Putamen (tissue), 1 donor: ENCODE measurements around the gene PCDHA2.
A peak's percentile ranks its signal among the peaks of the same experiment; 100 is the strongest.
"Not testable (repeated sequence)": the region's sequence is repeated elsewhere in the genome, so short reads cannot be mapped to it uniquely, and the experiment has no call there.

Source experiments
- DNase-seq: peaks from one replicate; pipeline ENCODE4 v3.0.0-alpha.2; 2016; ENCODE audit warnings: low spot score

PCDHA2 gene

GRCh38 chr5:140794595-140795258 lies at the start of gene PCDHA2:
TSS of gene PCDHA2 (plus strand) at chr5:140794852.
- DNase-seq: no peak

DNA sequence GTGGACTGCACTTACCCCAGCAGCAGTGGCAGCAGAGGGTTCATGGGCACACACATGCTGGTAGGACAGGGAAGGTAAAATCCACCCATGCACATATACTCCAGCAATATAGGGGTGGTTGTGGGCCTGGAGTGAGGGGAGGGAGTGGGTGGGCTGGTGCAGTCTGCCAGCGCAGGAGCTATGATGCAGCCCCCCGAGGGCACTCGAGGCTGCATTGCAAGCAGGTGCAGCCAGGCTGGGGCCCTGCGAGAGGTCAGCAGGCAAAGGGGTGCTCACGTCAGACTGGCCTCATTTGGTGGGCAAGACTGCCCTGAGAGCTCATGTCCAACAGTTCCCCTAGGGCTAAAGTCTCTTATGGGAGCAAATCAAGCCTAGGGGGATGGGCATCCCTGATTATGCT lies 41.1 kb upstream of the PCDHA2 start:
- DNase-seq: no peak

GRCh38 chr5:140764177-140764973 lies 30.3 kb upstream of the PCDHA2 start:
- DNase-seq: no peak

GRCh38 chr5:140767444-140767843 lies 27.2 kb upstream of the PCDHA2 start:
- no peak for DNase-seq

- no peak for DNase-seq
Measured at GRCh38 chr5:140780512-140780911, 14.1 kb upstream of the PCDHA2 start.

GRCh38 chr5:140785905-140786686 lies 8.6 kb upstream of the PCDHA2 start, which contains the start of gene PCDHA1:
TSS of gene PCDHA1 (plus strand) at chr5:140786140.
- DNase-seq: no peak

GRCh38 chr5:140787422-140787821 lies 7.2 kb upstream of the PCDHA2 start:
- DNase-seq: not testable (repeated sequence)

GRCh38 chr5:140787849-140788504 lies 6.7 kb upstream of the PCDHA2 start:
- not testable (repeated sequence) for DNase-seq

DNA sequence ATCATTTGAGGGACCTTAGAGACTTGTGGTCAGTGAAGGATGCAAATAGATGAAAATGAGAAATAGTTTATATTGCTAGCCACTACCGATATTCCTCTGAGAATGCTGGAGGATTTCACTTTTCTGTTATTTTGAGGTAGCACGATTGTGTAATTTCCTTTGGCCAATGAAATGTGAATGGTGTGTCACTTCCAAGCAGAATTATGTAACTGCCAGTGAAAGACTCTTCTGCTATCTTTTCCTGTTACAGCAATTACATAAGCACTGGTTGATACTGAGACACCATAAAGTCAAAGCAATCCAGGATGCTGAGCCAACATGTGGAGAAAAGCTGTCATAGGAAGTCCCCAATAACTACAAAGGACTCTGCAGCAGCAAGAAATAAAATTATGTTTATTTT lies 3.6 kb upstream of the PCDHA2 start:
- DNase-seq: no peak

GRCh38 chr5:140795259-140795641 lies 598 bp downstream of the PCDHA2 start:
- no peak for DNase-seq

DNA sequence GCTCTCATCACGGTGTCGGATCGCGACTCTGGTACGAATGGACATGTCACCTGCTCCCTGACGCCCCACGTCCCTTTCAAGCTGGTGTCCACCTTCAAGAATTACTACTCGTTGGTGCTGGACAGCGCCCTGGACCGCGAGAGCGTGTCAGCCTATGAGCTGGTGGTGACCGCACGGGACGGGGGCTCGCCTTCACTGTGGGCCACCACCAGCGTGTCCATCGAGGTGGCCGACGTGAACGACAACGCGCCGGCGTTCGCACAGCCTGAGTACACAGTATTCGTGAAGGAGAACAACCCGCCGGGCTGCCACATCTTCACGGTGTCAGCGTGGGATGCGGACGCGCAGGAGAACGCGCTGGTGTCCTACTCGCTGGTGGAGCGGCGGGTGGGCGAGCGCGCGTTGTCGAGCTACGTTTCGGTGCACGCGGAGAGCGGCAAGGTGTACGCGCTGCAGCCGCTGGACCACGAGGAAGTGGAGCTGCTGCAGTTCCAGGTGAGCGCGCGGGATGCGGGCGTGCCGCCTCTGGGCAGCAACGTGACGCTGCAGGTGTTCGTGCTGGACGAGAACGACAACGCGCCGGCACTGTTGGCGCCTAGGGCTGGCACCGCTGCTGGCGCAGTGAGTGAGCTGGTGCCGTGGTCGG lies 1.5 kb downstream of the PCDHA2 start:
- DNase-seq: not testable (repeated sequence)

DNA sequence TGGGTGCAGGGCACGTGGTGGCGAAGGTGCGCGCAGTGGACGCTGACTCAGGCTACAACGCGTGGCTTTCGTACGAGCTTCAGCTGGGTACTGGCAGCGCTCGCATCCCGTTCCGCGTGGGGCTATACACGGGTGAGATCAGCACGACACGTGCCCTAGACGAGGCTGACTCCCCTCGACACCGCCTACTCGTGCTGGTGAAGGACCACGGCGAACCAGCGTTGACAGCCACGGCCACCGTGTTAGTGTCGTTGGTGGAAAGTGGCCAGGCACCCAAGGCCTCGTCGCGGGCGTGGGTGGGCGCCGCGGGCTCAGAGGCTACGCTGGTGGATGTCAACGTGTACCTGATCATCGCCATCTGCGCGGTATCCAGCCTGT lies 2.1 kb downstream of the PCDHA2 start:
- no peak for DNase-seq

DNA sequence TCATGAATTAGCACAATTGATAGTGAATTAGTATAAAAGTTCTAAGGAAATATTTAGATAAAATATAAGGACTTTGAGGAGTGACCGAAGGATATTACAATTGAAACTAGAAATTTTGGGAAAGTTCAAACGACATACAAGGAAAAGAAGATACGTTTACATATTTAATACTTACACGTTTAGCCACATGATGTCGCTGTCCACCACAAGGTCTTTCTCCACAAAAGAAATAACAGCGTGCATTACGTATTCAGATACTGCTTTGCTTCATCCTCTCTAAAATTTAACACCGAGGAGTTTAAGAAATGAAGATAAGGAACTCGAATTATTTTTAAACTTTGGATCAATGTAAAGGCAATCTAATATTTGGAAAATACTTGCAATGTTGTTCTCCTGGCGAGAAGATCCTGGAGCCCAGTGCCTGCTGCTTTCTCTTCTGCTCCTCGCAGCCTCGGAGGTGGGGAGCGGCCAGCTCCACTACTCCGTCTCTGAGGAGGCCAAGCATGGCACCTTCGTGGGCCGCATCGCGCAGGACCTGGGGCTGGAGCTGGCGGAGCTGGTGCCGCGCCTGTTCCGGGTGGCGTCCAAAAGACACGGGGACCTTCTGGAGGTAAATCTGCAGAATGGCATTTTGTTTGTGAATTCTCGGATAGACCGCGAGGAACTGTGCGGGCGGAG lies 6.3 kb downstream of the PCDHA2 start, which contains the start of gene PCDHA3:
TSS of gene PCDHA3 (plus strand) at position 242 of the 678 bp plus-strand sequence.
- DNase-seq: peak; percentile 42

DNA sequence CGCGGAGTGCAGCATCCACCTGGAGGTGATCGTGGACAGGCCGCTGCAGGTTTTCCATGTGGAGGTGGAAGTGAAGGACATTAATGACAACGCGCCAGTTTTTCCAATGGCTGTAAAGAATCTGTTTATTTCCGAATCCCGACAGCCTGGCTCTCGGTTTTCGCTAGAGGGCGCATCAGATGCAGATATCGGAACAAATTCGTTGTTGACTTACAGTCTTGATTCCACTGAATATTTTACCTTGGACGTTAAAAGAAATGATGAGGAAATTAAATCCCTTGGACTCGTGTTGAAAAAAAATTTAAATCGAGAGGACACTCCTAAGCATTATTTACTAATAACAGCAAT lies 6.8 kb downstream of the PCDHA2 start:
- peak; percentile 28 for DNase-seq

DNA sequence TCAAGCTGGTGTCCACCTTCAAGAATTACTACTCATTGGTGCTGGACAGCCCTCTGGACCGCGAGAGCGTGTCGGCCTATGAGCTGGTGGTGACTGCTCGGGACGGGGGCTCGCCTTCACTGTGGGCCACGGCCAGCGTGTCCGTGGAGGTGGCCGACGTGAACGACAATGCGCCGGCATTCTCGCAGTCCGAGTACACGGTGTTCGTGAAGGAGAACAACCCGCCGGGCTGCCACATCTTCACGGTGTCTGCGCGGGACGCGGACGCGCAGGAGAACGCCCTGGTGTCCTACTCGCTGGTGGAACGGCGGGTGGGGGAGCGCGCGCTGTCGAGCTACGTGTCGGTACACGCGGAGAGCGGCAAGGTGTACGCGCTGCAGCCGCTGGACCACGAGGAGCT lies 7.7 kb downstream of the PCDHA2 start:
- DNase-seq: not testable (repeated sequence)

DNA sequence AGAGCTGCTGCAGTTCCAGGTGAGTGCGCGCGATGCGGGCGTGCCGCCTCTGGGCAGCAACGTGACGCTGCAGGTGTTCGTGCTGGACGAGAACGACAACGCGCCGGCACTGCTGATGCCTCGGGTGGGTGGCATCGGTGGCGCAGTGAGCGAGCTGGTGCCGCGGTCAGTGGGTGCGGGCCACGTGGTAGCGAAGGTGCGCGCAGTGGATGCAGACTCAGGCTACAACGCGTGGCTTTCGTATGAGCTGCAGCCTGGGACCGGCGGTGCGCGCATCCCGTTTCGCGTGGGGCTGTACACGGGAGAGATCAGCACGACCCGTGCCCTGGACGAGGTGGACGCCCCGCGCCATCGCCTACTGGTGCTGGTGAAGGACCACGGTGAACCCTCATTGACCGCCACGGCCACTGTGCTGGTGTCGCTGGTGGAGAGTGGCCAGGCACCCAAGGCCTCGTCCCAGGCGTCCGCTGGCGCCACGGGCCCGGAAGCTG lies 8.2 kb downstream of the PCDHA2 start:
- no peak for DNase-seq

DNA sequence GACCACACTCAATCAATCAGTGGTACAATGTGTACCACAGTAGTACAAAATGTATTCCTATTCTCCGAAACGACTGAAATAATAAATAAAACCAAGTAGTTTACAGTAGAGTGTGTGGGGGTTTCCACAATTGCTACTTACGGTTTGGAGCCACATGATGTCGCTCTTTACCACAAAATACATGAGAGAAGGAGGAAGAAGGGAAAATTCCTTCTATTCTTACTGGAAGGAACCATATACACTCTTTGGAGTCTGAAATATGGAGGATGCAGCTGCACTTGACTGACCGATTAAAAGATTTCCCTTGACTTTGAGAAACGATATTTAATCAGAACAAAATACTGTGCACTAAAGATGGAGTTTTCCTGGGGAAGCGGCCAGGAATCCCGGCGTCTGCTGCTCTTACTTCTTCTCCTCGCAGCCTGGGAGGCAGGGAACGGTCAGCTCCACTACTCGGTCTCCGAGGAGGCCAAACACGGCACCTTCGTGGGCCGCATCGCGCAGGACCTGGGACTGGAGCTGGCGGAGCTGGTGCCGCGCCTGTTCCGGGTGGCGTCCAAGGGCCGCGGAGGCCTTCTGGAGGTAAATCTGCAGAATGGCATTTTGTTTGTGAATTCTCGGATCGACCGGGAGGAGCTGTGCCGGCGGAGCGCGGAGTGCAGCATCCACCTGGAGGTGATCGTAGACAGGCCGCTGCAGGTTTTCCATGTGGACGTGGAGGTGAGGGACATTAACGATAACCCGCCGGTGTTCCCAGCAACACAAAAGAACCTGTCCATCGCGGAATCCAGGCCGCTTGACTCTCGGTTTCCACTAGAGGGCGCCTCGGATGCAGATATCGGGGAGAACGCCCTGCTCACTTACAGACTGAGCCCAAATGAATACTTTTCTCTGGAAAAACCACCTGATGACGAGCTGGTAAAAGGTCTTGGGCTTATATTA lies 12.5 kb downstream of the PCDHA2 start, which contains the start of gene PCDHA4:
TSS of gene PCDHA4 (plus strand) at position 235 of the 942 bp plus-strand sequence.
- no peak for DNase-seq

DNA sequence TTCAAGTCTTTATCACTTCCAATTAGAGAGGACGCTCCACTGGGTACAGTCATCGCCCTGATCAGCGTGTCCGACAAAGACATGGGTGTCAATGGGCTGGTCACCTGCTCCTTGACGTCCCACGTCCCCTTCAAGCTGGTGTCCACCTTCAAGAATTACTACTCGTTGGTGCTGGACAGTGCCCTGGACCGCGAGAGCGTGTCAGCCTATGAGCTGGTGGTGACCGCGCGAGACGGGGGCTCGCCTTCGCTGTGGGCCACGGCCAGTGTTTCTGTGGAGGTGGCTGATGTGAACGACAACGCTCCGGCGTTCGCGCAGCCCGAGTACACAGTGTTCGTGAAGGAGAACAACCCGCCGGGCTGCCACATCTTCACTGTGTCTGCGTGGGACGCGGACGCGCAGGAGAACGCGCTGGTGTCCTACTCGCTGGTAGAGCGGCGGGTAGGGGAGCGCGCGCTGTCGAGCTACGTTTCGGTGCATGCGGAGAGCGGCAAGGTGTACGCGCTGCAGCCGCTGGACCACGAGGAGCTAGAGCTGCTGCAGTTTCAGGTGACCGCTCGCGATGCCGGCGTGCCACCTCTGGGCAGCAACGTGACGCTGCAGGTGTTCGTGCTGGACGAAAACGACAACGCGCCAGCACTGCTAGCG lies 13.7 kb downstream of the PCDHA2 start:
- not testable (repeated sequence) for DNase-seq

DNA sequence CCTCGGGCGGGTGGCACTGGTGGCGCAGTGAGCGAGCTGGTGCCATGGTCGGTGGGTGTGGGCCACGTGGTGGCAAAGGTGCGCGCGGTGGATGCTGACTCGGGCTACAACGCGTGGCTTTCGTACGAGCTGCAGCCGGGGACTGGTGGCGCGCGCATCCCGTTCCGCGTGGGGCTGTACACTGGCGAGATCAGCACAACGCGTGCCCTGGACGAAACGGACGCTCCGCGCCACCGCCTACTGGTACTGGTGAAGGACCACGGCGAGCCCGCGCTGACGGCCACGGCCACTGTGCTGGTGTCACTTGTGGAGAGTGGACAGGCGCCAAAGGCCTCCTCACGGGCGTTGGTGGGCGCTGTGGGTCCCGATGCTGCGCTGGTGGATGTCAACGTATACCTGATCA lies 14.2 kb downstream of the PCDHA2 start:
- no peak for DNase-seq
